NCI-H187 treated with DMSO at 0.1 percent for 48 hours (cell line): ENCODE results near the gene KCTD12.

Source experiments
- DNase-seq: peaks from one replicate; lab custom pipeline; 2025; lab: John Stamatoyannopoulos, UW

Gene KCTD12

DNA sequence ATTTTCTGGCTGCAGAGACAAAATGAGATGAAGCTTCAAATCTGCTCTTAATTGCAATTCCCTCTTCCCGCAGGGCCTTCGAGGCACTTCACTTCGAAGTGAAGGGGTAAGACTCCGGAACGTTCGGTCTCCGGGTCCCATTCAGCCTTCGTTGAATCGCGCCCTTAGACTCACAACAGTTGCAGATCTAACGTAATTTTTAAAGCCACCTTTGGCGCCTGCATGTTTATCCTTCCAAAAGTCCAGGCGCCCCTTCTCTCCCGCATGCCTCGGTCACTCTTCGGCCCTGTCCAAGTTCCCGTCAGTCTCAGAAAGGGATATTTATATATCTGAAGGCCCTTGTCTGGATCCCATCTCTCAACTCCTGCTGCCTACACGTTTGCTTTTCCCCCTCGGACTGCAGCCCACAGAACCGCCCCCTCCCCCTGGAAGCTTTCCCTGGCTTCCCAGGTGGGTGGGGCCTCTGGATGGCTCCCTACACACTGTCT lies 915 bp upstream of the KCTD12 start:
- no peak for DNase-seq

DNA sequence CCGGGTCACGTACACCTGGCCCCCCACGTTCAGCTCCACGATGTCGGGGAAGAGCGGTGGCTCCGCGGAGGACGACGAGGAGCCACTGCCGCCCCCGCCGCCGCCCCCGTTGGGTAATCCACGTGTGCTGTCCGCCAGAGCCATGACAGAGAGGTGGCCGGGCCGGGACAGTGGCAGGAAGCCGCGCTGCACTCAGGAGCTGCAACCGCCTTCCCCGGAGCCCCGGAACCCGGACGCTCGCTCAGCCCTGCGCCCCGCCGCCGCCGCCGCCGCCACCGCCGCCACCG lies 257 bp downstream of the KCTD12 start:
- no peak for DNase-seq

DNA sequence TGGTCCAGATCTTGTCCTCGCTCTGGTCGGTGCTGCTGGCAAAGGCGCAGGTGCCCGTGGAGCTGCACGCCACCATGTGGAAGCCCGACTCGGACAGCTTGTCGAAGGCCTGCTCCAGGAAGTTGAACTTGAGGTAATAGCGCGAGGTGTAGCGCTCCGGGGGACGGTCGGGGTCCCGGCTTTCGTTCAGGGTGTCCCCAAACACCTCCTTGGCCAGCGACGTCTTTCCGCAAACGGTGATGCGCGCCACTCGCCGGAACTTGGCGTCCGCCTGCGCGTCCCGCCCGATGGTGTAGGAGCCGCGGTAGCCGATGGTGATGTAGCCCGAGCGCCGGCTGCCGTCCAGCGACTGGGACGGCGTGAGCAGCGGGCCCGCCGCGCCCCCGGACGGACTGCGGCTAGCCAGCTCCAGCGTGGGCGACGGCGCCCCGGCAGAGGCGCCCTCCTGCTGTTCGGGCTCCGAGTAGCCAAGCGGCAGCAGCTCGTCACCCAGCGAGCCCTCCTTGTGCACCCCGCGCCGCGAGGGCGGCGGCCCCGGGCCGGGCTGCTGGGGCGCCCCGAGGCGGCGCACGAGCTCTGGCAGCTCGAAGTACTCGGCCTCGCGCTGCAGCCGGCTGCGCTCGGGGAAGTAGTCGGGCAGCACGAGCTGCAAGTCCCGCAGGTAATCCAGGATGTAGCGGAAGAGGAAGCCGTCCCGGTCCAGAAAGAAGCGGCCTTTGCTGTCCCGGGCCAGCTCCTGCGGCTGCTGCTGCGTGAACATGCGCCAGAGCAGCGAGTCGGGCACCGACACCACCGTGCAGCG lies 801 bp downstream of the KCTD12 start:
- DNase-seq: no peak

GRCh38 chr13:76884907-76885202 lies 1.4 kb downstream of the KCTD12 start:
- no peak for DNase-seq

DNA sequence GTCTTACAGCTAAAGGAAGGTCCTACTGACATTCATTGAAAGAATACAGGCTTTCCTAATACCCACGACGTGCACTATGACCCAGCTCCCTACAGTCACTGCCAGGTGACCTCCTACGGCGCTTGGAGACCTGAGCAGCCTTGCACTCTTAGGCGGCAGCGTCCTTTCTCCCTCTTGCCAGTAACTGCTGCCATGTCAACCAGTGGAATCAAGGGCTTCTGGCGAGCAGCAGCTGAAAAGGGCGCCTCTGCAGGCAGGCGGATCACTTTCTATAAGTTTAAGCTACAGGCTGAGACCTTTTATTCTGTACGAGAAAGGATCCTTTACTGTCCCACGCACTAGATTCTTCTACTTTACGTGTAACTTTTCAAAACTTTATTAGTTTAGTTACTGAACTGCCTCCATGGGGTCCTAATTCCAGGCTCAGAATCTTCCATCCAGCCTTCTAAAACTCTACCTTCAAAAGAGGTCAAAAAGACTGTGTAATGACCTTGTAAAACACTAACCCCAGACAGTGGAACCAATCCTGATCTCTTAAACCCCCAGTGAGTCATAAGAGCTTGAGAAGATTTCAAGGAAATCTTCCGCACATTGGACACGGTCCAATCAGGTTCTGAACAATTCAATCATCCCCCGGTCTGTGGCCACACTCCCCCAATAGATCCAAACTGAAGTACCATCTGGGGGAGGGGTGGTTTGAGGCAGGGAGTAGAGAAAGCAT lies 1.9 kb downstream of the KCTD12 start:
- no peak for DNase-seq

- no peak for DNase-seq
These were observed 3.0 kb downstream of the KCTD12 start for GRCh38 chr13:76883236-76883635.

GRCh38 chr13:76882431-76882830 lies 3.8 kb downstream of the KCTD12 start:
- DNase-seq: no peak

DNA sequence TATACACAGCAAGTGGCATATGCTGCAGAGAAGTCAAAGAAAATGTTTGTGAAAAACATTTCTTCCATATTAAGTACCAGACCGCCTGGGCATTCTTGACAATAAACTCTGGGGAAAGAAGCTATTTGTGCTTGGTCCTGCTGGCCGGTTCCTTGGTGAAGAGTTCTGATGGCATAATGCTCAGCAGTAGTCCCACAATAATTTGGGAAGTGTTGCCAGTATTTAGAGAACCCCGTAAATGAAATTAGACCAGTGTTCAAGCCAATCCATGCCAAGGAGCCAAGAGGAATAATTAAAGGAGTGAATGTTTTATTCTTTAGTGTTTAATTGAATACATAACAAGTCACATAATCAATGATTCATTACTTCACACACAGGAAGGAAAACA lies 6.3 kb downstream of the KCTD12 start:
- DNase-seq: no peak

DNA sequence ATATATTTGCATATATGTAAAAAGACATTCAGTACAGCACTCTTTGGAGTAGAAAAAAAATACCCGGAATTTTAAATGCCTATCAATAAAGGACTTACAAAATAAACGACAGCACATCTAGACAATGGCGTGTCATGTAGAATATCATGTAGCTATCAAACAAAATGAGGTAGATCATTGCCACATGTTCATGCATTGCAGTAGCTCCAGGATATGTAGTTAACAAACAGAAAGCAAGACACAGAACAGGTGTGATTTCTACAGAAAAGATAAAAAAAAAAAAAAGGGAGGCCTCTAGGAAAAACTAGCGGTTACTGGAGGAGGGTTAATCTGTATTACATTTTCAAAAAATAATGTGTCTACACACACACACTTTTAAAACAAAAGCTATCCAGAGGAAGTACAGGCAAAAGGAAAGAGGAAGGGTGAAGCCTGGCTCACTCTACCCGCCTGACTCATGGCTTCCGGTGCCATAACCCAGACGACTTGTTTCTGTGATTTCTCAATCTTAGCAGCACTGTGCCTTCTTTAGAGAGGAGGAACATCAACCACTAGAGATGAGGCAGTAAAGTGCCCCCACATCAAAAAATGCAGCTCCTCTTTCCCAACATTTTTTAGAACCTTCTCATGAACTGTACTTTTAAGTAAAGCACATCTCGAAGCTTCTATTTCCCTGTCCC lies 6.9 kb downstream of the KCTD12 start:
- DNase-seq: no peak

DNA sequence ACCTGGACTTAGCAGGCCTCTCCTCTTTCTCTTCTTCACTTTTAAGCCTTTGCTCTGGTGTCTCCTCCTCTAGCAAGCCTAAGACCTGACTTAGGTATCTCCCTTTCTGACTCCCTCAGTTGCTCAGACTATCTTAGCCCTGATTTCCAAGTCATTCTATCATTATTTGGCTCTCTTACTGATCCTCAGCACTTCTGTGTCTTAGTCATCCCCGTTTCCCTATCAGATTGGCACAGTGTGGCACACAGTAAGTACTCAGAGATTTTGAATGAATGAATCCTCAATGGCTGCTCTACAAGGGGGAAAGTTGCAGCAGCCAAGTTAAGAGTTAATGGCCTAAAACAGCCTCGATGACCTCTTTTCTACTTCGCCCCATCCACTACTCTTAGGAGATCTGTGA lies 8.2 kb downstream of the KCTD12 start:
- DNase-seq: no peak

DNA sequence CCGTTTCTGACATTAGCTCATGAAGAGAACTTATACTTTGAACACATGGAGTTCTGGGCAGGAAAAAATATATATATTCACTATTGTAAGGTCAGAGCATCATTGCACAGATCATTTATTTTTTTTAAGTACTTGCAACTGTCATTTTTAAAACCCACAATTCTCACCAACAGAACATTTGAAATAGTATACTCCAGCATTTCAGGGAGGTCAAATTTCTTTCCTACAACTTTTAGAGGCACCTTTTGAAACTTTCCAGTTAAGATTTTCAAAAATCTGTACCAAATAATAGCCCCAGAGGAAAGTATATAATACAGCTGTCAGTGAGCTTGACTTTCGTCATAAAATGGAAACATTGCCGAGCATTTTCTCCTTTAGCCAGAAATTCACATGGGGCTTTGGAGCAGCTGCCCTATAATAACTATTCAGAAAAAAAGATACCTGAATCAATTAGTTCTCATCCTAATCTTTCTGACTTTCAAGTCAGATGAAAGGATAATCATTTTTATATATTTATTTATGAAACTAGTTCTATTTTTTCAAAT lies 10.9 kb downstream of the KCTD12 start:
- no peak for DNase-seq

DNA sequence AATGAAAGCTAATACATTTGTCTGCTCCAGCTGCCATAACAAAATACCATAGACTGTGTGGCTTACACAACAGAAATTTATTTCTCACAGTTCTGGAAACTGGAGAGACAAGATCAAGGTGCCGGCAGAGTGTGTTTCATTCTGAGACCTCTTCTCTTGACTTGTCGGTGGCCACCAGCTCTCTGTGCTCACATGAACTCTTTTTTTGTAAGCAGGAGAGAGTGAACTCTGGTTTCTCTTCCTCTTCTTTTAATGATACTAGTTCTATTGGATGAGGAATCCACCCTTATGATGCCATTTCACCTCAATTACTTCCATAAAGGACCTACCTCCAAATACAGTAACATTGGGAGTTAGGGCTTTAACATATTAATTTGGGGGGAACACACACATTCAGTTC lies 11.7 kb downstream of the KCTD12 start:
- DNase-seq: no peak

GRCh38 chr13:76873445-76873844 lies 12.8 kb downstream of the KCTD12 start:
- DNase-seq: no peak

DNA sequence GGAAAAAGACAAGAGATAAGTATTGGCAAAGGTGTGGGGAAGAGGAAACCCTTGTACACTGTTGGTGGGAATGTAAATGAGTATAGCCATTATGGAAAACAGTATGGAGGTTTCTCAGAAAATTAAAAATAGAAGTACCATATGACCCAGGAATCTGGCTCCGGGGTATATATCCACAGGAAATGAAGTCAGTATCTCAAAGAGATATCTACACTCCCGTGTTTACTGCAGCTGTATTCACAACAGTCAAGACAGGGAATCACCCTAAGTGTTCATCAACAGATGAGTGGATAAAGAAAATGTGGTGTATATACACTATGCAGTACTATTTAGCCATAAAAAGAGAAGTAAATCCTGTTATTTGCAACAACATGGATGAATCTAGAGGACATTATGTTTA lies 13.5 kb downstream of the KCTD12 start:
- DNase-seq: no peak

DNA sequence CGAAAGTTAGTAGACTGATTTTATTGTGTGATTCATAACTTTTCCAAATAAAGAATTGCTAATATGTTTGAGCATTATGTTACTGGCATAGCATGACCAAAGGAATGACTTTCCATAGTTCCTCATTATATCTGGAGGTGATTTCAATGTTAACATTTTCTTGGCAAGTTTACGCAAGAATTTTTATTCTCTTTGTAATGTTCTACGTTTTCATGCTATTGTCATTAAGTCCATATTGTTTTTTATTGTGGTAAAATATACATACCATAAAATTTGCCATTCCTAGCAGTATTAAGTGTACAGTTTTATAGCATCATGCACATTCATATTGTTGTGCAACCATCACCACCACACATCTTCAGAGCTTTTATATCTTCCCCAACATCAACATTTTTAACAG lies 14.8 kb downstream of the KCTD12 start:
- DNase-seq: no peak

GRCh38 chr13:76868371-76868770 lies 17.8 kb downstream of the KCTD12 start:
- DNase-seq: no peak

- DNase-seq: no peak
These were observed 20.2 kb downstream of the KCTD12 start for GRCh38 chr13:76865996-76866503.

DNA sequence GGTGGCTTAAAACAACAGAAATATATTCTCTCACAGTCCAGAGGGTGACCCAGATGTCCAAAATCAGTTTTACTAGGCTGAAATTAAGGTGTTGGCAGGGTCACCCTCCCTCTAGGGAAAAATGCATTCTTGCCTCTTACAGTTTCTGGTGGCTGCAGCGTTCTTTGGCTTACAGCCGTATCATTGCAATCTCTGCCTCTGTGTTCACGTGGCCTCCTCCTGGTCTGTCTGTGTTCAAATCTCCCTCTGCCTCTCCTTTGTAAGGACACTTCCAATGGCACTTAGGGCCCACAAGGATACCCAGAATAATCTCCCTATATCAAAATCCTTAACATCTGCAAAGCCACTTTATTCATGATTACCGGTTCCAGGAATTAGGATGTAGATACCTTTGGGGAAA lies 21.1 kb downstream of the KCTD12 start:
- no peak for DNase-seq

DNA sequence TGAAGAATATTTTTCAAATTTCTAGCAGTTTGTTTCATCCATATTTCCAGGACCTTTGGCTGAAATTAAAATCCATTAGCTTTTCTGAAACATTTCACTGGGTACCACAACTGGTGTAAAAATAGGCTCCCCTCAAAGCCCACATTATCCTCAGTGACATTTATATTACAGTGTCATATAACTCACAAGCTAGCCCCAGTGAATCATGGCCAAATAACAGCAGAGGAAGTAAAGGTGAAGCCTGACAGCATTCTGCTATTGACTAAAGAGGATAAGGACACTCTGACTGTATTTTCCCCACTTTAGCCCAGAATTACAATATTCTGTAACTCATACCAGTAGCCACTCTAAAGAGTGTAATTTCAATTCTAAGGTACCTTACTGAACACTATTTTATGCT lies 21.9 kb downstream of the KCTD12 start:
- DNase-seq: no peak

DNA sequence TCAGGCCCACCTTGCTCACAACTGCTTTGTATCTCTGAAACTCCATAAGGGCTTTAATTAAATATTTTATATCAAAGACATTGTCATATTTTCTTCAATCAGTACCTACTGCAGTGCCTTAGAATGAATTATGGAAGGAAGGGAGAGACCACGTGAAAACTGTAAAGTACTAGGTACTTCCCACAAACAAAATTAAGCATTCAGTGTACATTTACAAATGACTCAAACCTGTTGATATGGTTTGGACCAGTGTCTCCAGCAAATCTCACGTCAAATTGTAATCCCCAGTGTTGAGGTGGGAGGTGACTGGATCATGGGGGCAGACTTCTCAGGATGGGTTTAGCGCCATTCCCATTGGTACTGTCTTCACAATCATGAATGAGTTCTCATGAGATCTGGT lies 23.2 kb downstream of the KCTD12 start:
- DNase-seq: no peak

DNA sequence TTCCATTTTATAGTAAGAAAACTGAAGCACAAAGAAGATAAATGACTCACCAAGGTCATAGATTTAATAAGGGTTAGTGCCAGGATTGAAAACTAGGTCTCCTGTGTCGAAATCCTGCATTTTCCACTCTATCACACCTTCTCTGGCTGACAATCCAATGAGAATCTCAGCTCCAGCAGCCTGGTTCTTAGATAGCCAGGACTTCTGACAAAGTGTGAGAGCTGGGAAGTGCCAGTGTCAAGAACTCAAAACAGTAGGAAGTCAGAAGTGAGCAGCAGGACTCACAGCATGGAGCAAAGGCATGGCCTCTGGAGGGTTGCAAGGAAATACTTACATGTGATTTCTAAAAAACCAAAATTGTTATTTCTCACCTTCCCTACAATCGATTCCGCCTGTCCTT lies 24.3 kb downstream of the KCTD12 start:
- no peak for DNase-seq

DNA sequence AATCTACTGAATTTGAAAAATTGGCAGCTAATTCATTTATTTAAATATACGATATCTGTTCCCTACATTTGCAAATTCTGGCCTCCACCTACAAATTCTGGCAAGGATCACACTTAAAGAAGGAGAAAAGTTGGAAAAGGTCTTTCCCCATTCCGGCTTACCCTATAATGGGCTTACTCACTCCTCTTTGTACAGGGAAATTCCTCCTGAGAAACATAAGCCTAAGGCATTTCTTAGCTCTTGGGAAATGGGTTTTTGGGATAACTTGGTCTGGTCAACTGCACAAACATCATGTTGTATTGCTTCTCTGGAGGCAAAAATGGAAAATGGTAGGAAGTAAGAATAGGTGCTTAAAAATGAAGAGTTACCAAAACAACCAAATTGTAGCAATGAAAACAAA lies 25.5 kb downstream of the KCTD12 start:
- DNase-seq: no peak

- DNase-seq: no peak
These were observed 31.3 kb downstream of the KCTD12 start for GRCh38 chr13:76854894-76855293.
